B cell (primary cell): Measurements from ENCODE around the gene KAT8. TPM values are rescaled to one million over a fixed set of nuclear protein-coding genes. Genes with fewer than 3 reads are reported as not detected.

Experiments
- ATAC-seq: fragments of 200-7000 bp; cut with Tn5 transposase; one replicate; pipeline ENCODE4 v1.10.0; 2021; ENCODE audit warnings: low read depth, mild to moderate bottlenecking, moderate number of reproducible peaks, moderate library complexity
- CTCF ChIA-PET: fragments of 350-600 bp; sonication (Branson Sonifier 250); formaldehyde crosslinking; loops from one replicate; lab custom pipeline; 2021; ENCODE audit warnings: antibody characterized with exemption, inconsistent platforms; lab: Charles Lee
- POLR2A ChIA-PET: fragments of 350-600 bp; sonication (Branson Sonifier 250); formaldehyde crosslinking; loops from one replicate; lab custom pipeline; 2021; ENCODE audit warnings: antibody characterized with exemption; lab: Charles Lee
- DNase-seq: peaks from one replicate; pipeline ENCODE4 v3.0.0; 2013
- H2AFZ ChIP-seq: 2 replicates; pipeline ENCODE4 v1.6.1; 2012; ENCODE audit warnings: mild to moderate bottlenecking, low read depth, low read length; ENCODE audit not compliant: insufficient read depth, poor library complexity, severe bottlenecking
- H3K27ac ChIP-seq, 2 donors: 1 replicate in 1 of 2; 2 replicates in 1 of 2; pipeline ENCODE4 v1.5.1; 2012 to 2013; ENCODE audit warnings: low read length in 2 of 2, mild to moderate bottlenecking in 2 of 2, moderate library complexity in 1 of 2
- H3K27me3 ChIP-seq, 4 experiments: fragments of 200-600 bp in 1 of 4; sonication (generic) in 1 of 4; replicated peaks in 1 of 4; 1 replicate in 2 of 4; 2 replicates in 2 of 4; pipeline versions ENCODE4 v1.6.1 to v1.7.0; 2013 to 2016; ENCODE audit warnings: low read length in 3 of 4, mild to moderate bottlenecking in 2 of 4, mixed read lengths in 1 of 4, moderate library complexity in 1 of 4; ENCODE audit not compliant: insufficient read depth in 4 of 4, control insufficient read depth in 3 of 4; ENCODE audit errors: control extremely low read depth in 1 of 4
- H3K36me3 ChIP-seq, 2 experiments: replicated peaks in 1 of 2; 1 replicate in 1 of 2; 2 replicates in 1 of 2; pipeline versions ENCODE4 v1.6.1 to v1.7.1; 2013; ENCODE audit warnings: low read length in 1 of 2; ENCODE audit not compliant: insufficient read depth in 2 of 2, control insufficient read depth in 1 of 2; ENCODE audit errors: control extremely low read depth in 1 of 2, extremely low read depth in 1 of 2
- H3K4me1 ChIP-seq, 2 donors: fragments of 200-600 bp in 1 of 2; sonication (generic) in 1 of 2; 1 replicate in 1 of 2; 2 replicates in 1 of 2; pipeline versions ENCODE4 v1.5.1 to v1.6.1; 2013 to 2017; ENCODE audit warnings: low read length in 2 of 2; ENCODE audit not compliant: control insufficient read depth in 2 of 2, insufficient read depth in 2 of 2
- H3K4me2 ChIP-seq: replicated peaks from 2 replicates; pipeline ENCODE3; 2012; ENCODE audit warnings: mild to moderate bottlenecking, low read depth, low read length; ENCODE audit not compliant: poor library complexity, severe bottlenecking
- H3K4me3 ChIP-seq, 5 experiments: fragments of 200-600 bp in 1 of 5; sonication (generic) in 1 of 5; 1 replicate in 3 of 5; 2 replicates in 2 of 5; pipeline versions ENCODE4 v1.5.1 to v1.7.0; 2011 to 2016; ENCODE audit warnings: low read length in 4 of 5, mild to moderate bottlenecking in 4 of 5, low read depth in 2 of 5, control low read depth in 1 of 5, moderate library complexity in 1 of 5; ENCODE audit not compliant: insufficient read depth in 1 of 5; ENCODE audit errors: control extremely low read depth in 1 of 5, extremely low read depth in 1 of 5
- H3K79me2 ChIP-seq: fragments of 200-600 bp; sonication (generic); one replicate; pipeline ENCODE4 v1.6.0; 2016; ENCODE audit warnings: low read length; ENCODE audit not compliant: control insufficient read depth, insufficient read depth
- H3K9ac ChIP-seq: fragments of 200-600 bp; sonication (generic); 2 replicates; pipeline ENCODE4 v1.6.1; 2017; ENCODE audit warnings: mild to moderate bottlenecking, low read length, moderate library complexity
- H3K9me3 ChIP-seq, 3 donors: one replicate each; pipeline versions ENCODE4 v1.6.1 to v1.7.1; 2013; ENCODE audit warnings: low read length in 2 of 3; ENCODE audit not compliant: control insufficient read depth in 2 of 3, insufficient read depth in 1 of 3; ENCODE audit errors: control extremely low read depth in 1 of 3
- H4K20me1 ChIP-seq: 2 replicates; pipeline ENCODE4 v1.6.0; 2012; ENCODE audit warnings: mild to moderate bottlenecking, low read length; ENCODE audit not compliant: insufficient read depth, control insufficient read depth, poor library complexity, severe bottlenecking
- H3K27ac Mint-ChIP-seq: one replicate; pipeline ENCODE4 v1.8.0; 2021; ENCODE audit warnings: mixed read lengths
- H3K27me3 Mint-ChIP-seq: one replicate; pipeline ENCODE4 v1.8.0; 2021; ENCODE audit warnings: mixed read lengths
- H3K4me1 Mint-ChIP-seq: one replicate; pipeline ENCODE4 v1.8.0; 2021; ENCODE audit warnings: mixed read lengths
- H3K4me3 Mint-ChIP-seq: one replicate; pipeline ENCODE4 v1.8.0; 2021; ENCODE audit warnings: mixed read lengths
- H3K9me3 Mint-ChIP-seq: one replicate; pipeline ENCODE4 v1.8.0; 2022; ENCODE audit warnings: mixed read lengths; ENCODE audit not compliant: insufficient read depth
- EZH2 ChIP-seq: IDR thresholded peaks from 2 replicates; pipeline ENCODE4 v1.6.1; 2012; ENCODE audit warnings: borderline replicate concordance, low read depth, mild to moderate bottlenecking, moderate library complexity, low read length; ENCODE audit not compliant: insufficient read depth, poor library complexity, severe bottlenecking
- WGBS: methylation state at CpG from one replicate; pipeline ENCODE4 v1.1.5; 2013; ENCODE audit warnings: missing lambda C conversion rate; ENCODE audit not compliant: insufficient coverage; 5-methylcytosine and 5-hydroxymethylcytosine counted together
- intact Hi-C: fragments of 100-400 bp; cut with micrococcal nuclease; formaldehyde crosslinking; loops from one replicate; pipeline ENCODE4 v1.10.0; 2022
- polyA plus RNA-seq: library from polyadenylated mRNA; depleted of rRNA; stranded (reverse); fragments of >200 nt; gene quantifications from 2 replicates; pipeline ENCODE4 v1.2.3, GENCODE V29; 2012
- total RNA-seq, 2 donors: library from RNA; stranded (reverse); fragments of 120-200 nt in 1 of 2; gene quantifications; 1 replicate in 1 of 2; 2 replicates in 1 of 2; pipeline versions ENCODE4 v1.2.3 to v1.2.4, GENCODE V29; 2013 to 2022
- TF ChIP-seq, protein P1 (sequence below): fragments of 200-600 bp; IDR thresholded peaks from one replicate; pipeline ENCODE4 v1.8.0; 2022; ENCODE audit warnings: antibody characterized with exemption, mild to moderate bottlenecking

Gene KAT8
- total and polyA plus RNA-seq, 2 donors (not counting 1 experiment from before 2014, with no cell fraction given): 100.0 to 102 TPM

DNA sequence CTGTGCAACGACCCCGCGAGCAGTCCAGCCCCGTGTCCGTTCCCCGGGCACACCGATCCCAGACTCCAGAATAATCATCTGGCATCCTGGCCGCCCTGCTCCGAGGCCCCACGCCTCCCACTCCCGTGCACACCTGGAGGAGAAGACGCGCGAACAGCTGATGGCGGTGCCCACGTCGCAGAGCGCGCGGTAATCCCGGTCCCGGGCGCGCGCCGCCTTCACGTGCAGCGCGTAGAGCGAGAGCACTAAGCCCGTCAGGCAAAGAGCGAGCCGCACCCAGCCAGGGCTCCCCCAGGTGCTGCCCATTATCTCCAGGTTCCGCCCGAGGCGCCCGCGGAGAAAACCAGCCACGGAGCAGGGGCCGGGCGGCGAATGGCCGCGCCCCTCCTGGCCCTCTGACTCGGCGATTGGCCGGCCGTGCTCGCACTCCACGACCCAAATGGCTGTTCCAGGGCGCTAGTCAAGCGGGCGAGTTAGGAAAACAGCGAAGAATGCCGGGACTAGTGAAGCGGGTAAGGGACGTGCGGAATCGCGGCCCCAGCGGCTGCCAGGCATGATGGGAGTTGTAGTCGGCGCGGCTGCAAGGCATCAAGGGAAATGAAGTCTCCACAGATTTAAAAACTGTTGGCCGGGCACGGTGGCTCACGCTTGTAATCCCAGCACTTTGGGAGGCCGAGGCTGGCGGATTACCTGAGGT is 22.9 kb upstream of the KAT8 start, which contains the start of gene VKORC1:
Gene VKORC1, minus strand, starts transcription at position 374 of the 697 bp plus-strand sequence. Its CDS starts 68 bp downstream, at position 306.
- Mint-ChIP-seq H3K27me3 (no peaks in the 10 kb centered on the region), H3K4me1 (peaks cover 29% of the 10 kb centered on the region), H3K9me3 (no peaks in the 10 kb centered on the region), H3K27ac (peak within 1 kb of the TSS; percentile 96), H3K4me3 (peak within 1 kb of the TSS; percentile 98)
- peak; percentile 89 for ATAC-seq
- TF ChIP-seq, protein P1, sequence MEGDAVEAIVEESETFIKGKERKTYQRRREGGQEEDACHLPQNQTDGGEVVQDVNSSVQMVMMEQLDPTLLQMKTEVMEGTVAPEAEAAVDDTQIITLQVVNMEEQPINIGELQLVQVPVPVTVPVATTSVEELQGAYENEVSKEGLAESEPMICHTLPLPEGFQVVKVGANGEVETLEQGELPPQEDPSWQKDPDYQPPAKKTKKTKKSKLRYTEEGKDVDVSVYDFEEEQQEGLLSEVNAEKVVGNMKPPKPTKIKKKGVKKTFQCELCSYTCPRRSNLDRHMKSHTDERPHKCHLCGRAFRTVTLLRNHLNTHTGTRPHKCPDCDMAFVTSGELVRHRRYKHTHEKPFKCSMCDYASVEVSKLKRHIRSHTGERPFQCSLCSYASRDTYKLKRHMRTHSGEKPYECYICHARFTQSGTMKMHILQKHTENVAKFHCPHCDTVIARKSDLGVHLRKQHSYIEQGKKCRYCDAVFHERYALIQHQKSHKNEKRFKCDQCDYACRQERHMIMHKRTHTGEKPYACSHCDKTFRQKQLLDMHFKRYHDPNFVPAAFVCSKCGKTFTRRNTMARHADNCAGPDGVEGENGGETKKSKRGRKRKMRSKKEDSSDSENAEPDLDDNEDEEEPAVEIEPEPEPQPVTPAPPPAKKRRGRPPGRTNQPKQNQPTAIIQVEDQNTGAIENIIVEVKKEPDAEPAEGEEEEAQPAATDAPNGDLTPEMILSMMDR: no peak
- no peak for TF ChIP-seq EZH2
- Histone ChIP-seq H3K4me3 (peak within 1 kb of the TSS; percentile 50 to 99 (median 73)), H3K79me2 (peaks cover 10% of the 10 kb centered on the region), H3K4me1 (peaks cover 14 to 31% of the 10 kb centered on the region in 2 donors), H4K20me1 (no peaks in the 10 kb centered on the region), H3K9me3 (no peaks in the 10 kb centered on the region), H3K27me3 (no peaks in the 10 kb centered on the region), H3K4me2 (peak within 1 kb of the TSS; percentile 85), H3K36me3 (peaks cover 0 to 5% of the 10 kb centered on the region in 2 experiments), H2AFZ (peak within 1 kb of the TSS; percentile 95), H3K9ac (peak within 1 kb of the TSS; percentile 87), H3K27ac (peak within 1 kb of the TSS; percentile 81 to 85)
- POLR2A ChIA-PET: interaction anchor here (0.9 to 1.8 kb wide), 3 partner anchors 8 to 47 kb away, joined by 3 to 6 read pairs (median 5); partner anchors contain the start of genes ZNF646 and ZNF668
- DNase-seq: peak; percentile 90
- CTCF ChIA-PET: interaction anchor here (2.4 kb wide), 2 partner anchors 47 to 110 kb away, joined by 11 to 12 read pairs; partner anchors contain the start of gene HSD3B7
- WGBS: under 1% methylated on average over 69 of the region's 69 CpGs
- intact Hi-C loops: loop anchor here (1.0 to 2.0 kb wide), 7 partner anchors 14 to 109 kb away; partner anchors contain the start of genes BCKDK, HSD3B7, KAT8 and STX4
